Measurements from ENCODE around the gene HABP4. TPM values are rescaled to one million over a fixed set of nuclear protein-coding genes. Genes with fewer than 3 reads are reported as not detected.

The HABP4 gene
- total RNA-seq, 1 experiment from 2014 or later, result 9.8 TPM

GRCh38 chr9:96460470-96460869, 10.5 kb downstream of the HABP4 start:
- no peak overlapping the region for H3K4me3 Mint-ChIP-seq
- no peaks in the 10 kb centered on the region for H3K9me3 Mint-ChIP-seq
- H3K4me1 Mint-ChIP-seq, result peaks cover 47% of the 10 kb centered on the region
- DNase-seq (ENCODE audit: low spot score) (no peak), ATAC-seq (no peak)
- TF ChIP-seq CREM (CRISPR knock-in tag; IDR thresholded peaks at IDR 0.05), result no peak
- TF ChIP-seq ATF1 (CRISPR knock-in tag; IDR thresholded peaks at IDR 0.05), result no peak
- no peak for TF ChIP-seq ZNF263 (CRISPR knock-in tag; IDR thresholded peaks at IDR 0.05; ENCODE audit: low read depth)
- no peak for TF ChIP-seq PRRX2 (CRISPR knock-in tag; IDR thresholded peaks at IDR 0.05)
- TF ChIP-seq ETV6 (CRISPR knock-in tag; IDR thresholded peaks at IDR 0.05), result no peak
- no peak for TF ChIP-seq ZNF512 (CRISPR knock-in tag; IDR thresholded peaks at IDR 0.05; ENCODE audit: borderline replicate concordance)
- TF ChIP-seq HMGXB4 (CRISPR knock-in tag; IDR thresholded peaks at IDR 0.05), result no peak
- ChIA-PET POLR2A (interaction anchor here (0.7 kb wide), 1 partner anchor 159 kb away, joined by 4 read pairs; no protein-coding TSS in a partner anchor), CTCF (interaction anchor here (1.0 kb wide), 1 partner anchor 106 kb away, joined by 3 read pairs; no protein-coding TSS in a partner anchor)
- peaks cover 6% of the 10 kb centered on the region for H3K36me3 Mint-ChIP-seq
- no peaks in the 10 kb centered on the region for H3K27me3 Mint-ChIP-seq (ENCODE audit: low read depth)
- peak overlapping the region; percentile 73; the same call in 1 of the 2 replicates for H3K27ac Mint-ChIP-seq

GRCh38 chr9:96460882-96461281, 10.9 kb downstream of the HABP4 start:
- H3K36me3 Mint-ChIP-seq, result peaks cover 10% of the 10 kb centered on the region
- CTCF ChIA-PET, result no interaction called here
- no peak overlapping the region for H3K4me3 Mint-ChIP-seq

More at GRCh38 chr9:96460882-96461281, 10.9 kb downstream of the HABP4 start:
- Mint-ChIP-seq H3K4me1 (peaks cover 47% of the 10 kb centered on the region), H3K9me3 (no peaks in the 10 kb centered on the region), H3K27me3 (ENCODE audit: low read depth) (no peaks in the 10 kb centered on the region), H3K27ac (no peak overlapping the region)
- no peak for DNase-seq (ENCODE audit: low spot score)
- POLR2A ChIA-PET, result interaction anchor here (0.7 kb wide), 1 partner anchor 158 kb away, joined by 4 read pairs; no protein-coding TSS in a partner anchor
- TF ChIP-seq SOX15 (CRISPR knock-in tag; IDR thresholded peaks at IDR 0.05), result no peak
- TF ChIP-seq E2F4 (CRISPR knock-in tag; IDR thresholded peaks at IDR 0.05; ENCODE audit: borderline replicate concordance, low read depth), result no peak
- TF ChIP-seq SMAD3 (CRISPR knock-in tag; IDR thresholded peaks at IDR 0.05; ENCODE audit: borderline replicate concordance), result no peak
- no peak for TF ChIP-seq IRF1 (CRISPR knock-in tag; IDR thresholded peaks at IDR 0.05)
- TF ChIP-seq ARID4B (CRISPR knock-in tag; IDR thresholded peaks at IDR 0.05; ENCODE audit: borderline replicate concordance), result no peak
- TF ChIP-seq ZNF232 (CRISPR knock-in tag; IDR thresholded peaks at IDR 0.05), result no peak
- no peak for TF ChIP-seq CDX4 (CRISPR knock-in tag; IDR thresholded peaks at IDR 0.05; ENCODE audit: borderline replicate concordance)
- no peak for TF ChIP-seq HMGXB4 (CRISPR knock-in tag; IDR thresholded peaks at IDR 0.05)
- TF ChIP-seq JUN (CRISPR knock-in tag; IDR thresholded peaks at IDR 0.05), result no peak
- TF ChIP-seq MYBL2 (CRISPR knock-in tag; IDR thresholded peaks at IDR 0.05), result no peak
- no peak for TF ChIP-seq TP53 (CRISPR knock-in tag; IDR thresholded peaks at IDR 0.05)
- no peak for TF ChIP-seq OVOL2 (CRISPR knock-in tag; IDR thresholded peaks at IDR 0.05; ENCODE audit: borderline replicate concordance)
- TF ChIP-seq ATF6 (CRISPR knock-in tag; IDR thresholded peaks at IDR 0.05), result no peak
- ATAC-seq, result no peak
